ENCODE results near the gene TRAPPC8.
"Not testable (repeated sequence)": the region's sequence is repeated elsewhere in the genome, so short reads cannot be mapped to it uniquely, and the experiment has no call there.

GRCh38 chr18:31809049-31809448 lies 133.9 kb downstream of the TRAPPC8 start:
- TF ChIP-seq SUZ12 (IDR thresholded peaks at IDR 0.05); NFRKB (IDR thresholded peaks at IDR 0.05); FOXM1 (IDR thresholded peaks at IDR 0.05; ENCODE audit: borderline replicate concordance); BHLHE40 (IDR thresholded peaks at IDR 0.05; ENCODE audit: borderline replicate concordance); ARNT (IDR thresholded peaks at IDR 0.05); SP1 (IDR thresholded peaks at IDR 0.05): not testable (repeated sequence)

Data from HEK293T (cell line).